Measurements from ENCODE around the gene HS1BP3.

HS1BP3 gene

GRCh38 chr2:20663196-20664070, 12.5 kb upstream of the HS1BP3 start:
- DNase-seq: no peak

- no peak for DNase-seq
Observed at GRCh38 chr2:20662308-20662937, 11.5 kb upstream of the HS1BP3 start.

GRCh38 chr2:20661421-20662307, 10.8 kb upstream of the HS1BP3 start:
- DNase-seq: peak; percentile 33

GRCh38 chr2:20660506-20661420, 9.9 kb upstream of the HS1BP3 start:
- DNase-seq: no peak

- no peak for DNase-seq
Observed at GRCh38 chr2:20657522-20658235, 6.8 kb upstream of the HS1BP3 start.

- DNase-seq: no peak
Observed at GRCh38 chr2:20656561-20656960, 5.7 kb upstream of the HS1BP3 start.

GRCh38 chr2:20654535-20654813, 3.6 kb upstream of the HS1BP3 start:
- DNase-seq: no peak

GRCh38 chr2:20653695-20654534, 3.0 kb upstream of the HS1BP3 start:
- no peak for DNase-seq

- no peak for DNase-seq
Observed at GRCh38 chr2:20652673-20653575, 2.0 kb upstream of the HS1BP3 start.

GRCh38 chr2:20652141-20652540, 1.2 kb upstream of the HS1BP3 start:
- DNase-seq: no peak

- no peak for DNase-seq
Observed at GRCh38 chr2:20651731-20652099, 817 bp upstream of the HS1BP3 start.

- DNase-seq: peak; percentile 25
Observed at GRCh38 chr2:20650393-20650876, 463 bp downstream of the HS1BP3 start.

GRCh38 chr2:20649976-20650375, 922 bp downstream of the HS1BP3 start:
- no peak for DNase-seq

- DNase-seq: no peak
Observed at GRCh38 chr2:20649576-20649975, 1.3 kb downstream of the HS1BP3 start.

GRCh38 chr2:20648831-20649230, 2.1 kb downstream of the HS1BP3 start:
- DNase-seq: no peak

- DNase-seq: no peak
Observed at GRCh38 chr2:20648206-20648605, 2.7 kb downstream of the HS1BP3 start.

GRCh38 chr2:20647738-20648137, 3.2 kb downstream of the HS1BP3 start:
- DNase-seq: no peak

GRCh38 chr2:20647211-20647610, 3.7 kb downstream of the HS1BP3 start:
- DNase-seq: no peak

GRCh38 chr2:20646446-20646845, 4.5 kb downstream of the HS1BP3 start:
- DNase-seq: no peak

GRCh38 chr2:20645761-20646160, 5.1 kb downstream of the HS1BP3 start:
- no peak for DNase-seq
